ENCODE results near the gene HTR1B. TPM values are rescaled to one million over a fixed set of nuclear protein-coding genes. Genes with fewer than 3 reads are reported as not detected.
A peak's percentile ranks its signal among the peaks of the same experiment; 100 is the strongest.

HTR1B gene
- total and polyA plus RNA-seq, 2 donors (not counting 3 experiments of a cell fraction or from before 2014, with no cell fraction given) = 57.5 to 68.7 TPM

DNA sequence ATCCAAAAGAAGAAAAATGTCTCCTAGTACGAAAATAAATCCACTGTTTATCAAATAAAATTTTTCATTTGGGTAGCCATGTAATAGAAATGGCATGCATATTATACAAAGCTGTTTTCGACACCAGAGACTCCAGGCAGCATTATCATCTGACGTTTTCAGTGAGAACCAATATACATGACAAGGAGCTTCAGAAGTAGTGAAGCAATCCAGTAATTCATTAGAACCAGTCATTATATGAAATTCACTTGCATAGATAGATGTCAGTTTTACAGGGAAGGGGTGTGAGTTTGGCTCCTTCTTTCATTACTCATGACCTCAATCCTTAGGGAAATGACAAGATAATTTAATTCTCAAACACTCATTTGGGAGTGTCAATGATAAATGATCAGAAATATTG, 14.7 kb downstream of the HTR1B start:
- BruUV-seq (replicated peaks) = no TSS peak
- Histone ChIP-seq H3K4me2 (ENCODE audit: insufficient read depth, low read length) (no peak overlapping the region), H2AFZ (ENCODE audit: low read depth, low read length) (peak overlapping the region; percentile 7), H3K9ac (replicated peaks; ENCODE audit: extremely low read depth, insufficient read depth, low read length) (no peak overlapping the region), H3K9me1 (replicated peaks; ENCODE audit: control insufficient read depth, extremely low read depth, insufficient read depth, low read length) (no peaks in the 10 kb centered on the region), H3K36me3 (ENCODE audit: control insufficient read depth in 2 of 2, extremely low read depth in 1 of 2, insufficient read depth in 2 of 2, low read length in 2 of 2) (no peaks in the 10 kb centered on the region), H3K9me3 (replicated peaks; ENCODE audit: control insufficient read depth, insufficient read depth, low read length) (no peaks in the 10 kb centered on the region), H3K4me3 (replicated peaks in 1 of 3; ENCODE audit: insufficient read depth in 1 of 3, low read depth in 1 of 3, low read length in 3 of 3) (no peak overlapping the region), H3K27ac (ENCODE audit: insufficient read depth, low read depth, low read length) (no peak overlapping the region), H4K20me1 (replicated peaks; ENCODE audit: control insufficient read depth, extremely low read depth, insufficient read depth, low read length) (no peaks in the 10 kb centered on the region), H3K4me1 (ENCODE audit: control insufficient read depth, extremely low read depth, insufficient read depth, low read length) (peaks cover 15% of the 10 kb centered on the region), H3K79me2 (ENCODE audit: control insufficient read depth, insufficient read depth, low read length) (no peaks in the 10 kb centered on the region), H3K27me3 (ENCODE audit: control insufficient read depth in 2 of 2, insufficient read depth in 2 of 2, low read length in 2 of 2) (no peaks in the 10 kb centered on the region)
- dilution Hi-C loops (cut with MboI; ENCODE audit: extremely low pct_ligation_motif_present, low sequenced_read_pairs) (no loop called here), intact Hi-C loops (cut with micrococcal nuclease) (loop anchor here (1.0 kb wide), 1 partner anchor 8 kb away; no protein-coding TSS in a partner anchor)
- TF ChIP-seq, protein P1, sequence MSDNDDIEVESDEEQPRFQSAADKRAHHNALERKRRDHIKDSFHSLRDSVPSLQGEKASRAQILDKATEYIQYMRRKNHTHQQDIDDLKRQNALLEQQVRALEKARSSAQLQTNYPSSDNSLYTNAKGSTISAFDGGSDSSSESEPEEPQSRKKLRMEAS (IDR thresholded peaks at IDR 0.05; ENCODE audit: insufficient read depth, insufficient read length) = no peak
- TF ChIP-seq POLR2A (IDR thresholded peaks at IDR 0.05; ENCODE audit: low read depth, low read length) (no peak), MYC (IDR thresholded peaks at IDR 0.05; ENCODE audit: low read depth, low read length) (no peak)
- DNase-seq (ENCODE audit: low read depth, low spot score) (no peak), FAIRE-seq (no peak)
- POLR2A ChIA-PET = no interaction called here
- CTCF ChIA-PET = interaction anchor here (1.6 to 2.3 kb wide), 2 partner anchors 9 to 766 kb away, joined by 5 read pairs; no protein-coding TSS in a partner anchor

DNA sequence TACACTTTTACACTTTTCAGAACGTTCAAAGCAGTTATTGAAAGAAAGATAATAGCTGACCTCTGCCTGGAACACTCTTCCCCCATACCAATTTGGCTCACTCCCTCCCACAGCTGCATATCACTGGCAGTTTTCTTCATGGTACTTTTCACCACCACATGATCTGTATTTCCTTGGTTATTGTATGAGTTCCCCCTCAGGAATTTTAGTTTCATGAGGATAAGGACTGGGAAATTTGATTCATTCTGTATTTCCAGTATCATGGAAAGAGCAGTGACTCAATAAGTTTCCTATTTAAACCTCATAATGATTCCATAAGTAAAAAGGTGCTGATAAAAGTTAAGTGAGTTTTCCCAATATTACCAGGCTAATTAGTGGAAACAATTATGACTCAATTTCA, 16.0 kb downstream of the HTR1B start:
- peak overlapping the region; percentile 30 for H3K27ac ChIP-seq (ENCODE audit: insufficient read depth, low read depth, low read length)
- H2AFZ ChIP-seq (ENCODE audit: low read depth, low read length) = peak overlapping the region; percentile 50
- H3K9me3 ChIP-seq (replicated peaks; ENCODE audit: control insufficient read depth, insufficient read depth, low read length) = no peaks in the 10 kb centered on the region
- H3K79me2 ChIP-seq (ENCODE audit: control insufficient read depth, insufficient read depth, low read length) = no peaks in the 10 kb centered on the region
- no TSS peak for BruUV-seq (replicated peaks)
- H3K9me1 ChIP-seq (replicated peaks; ENCODE audit: control insufficient read depth, extremely low read depth, insufficient read depth, low read length) = no peaks in the 10 kb centered on the region
- ChIA-PET CTCF (interaction anchor here (1.0 to 2.3 kb wide), 2 partner anchors 10 to 154 kb away, joined by 3 to 5 read pairs; no protein-coding TSS in a partner anchor), POLR2A (no interaction called here)
- no peaks in the 10 kb centered on the region for H3K27me3 ChIP-seq (ENCODE audit: control insufficient read depth in 2 of 2, insufficient read depth in 2 of 2, low read length in 2 of 2)
- FAIRE-seq = peak; percentile 55
- DNase-seq (ENCODE audit: low read depth, low spot score) = peak; percentile 78
- H3K4me3 ChIP-seq (replicated peaks in 1 of 3; ENCODE audit: insufficient read depth in 1 of 3, low read depth in 1 of 3, low read length in 3 of 3) = no peak overlapping the region
- peak; percentile 64 for TF ChIP-seq GATA2 (IDR thresholded peaks at IDR 0.05; ENCODE audit: insufficient read depth, insufficient read length, low read depth, low read length)
- TF ChIP-seq POLR2A (IDR thresholded peaks at IDR 0.05; ENCODE audit: low read depth, low read length) = no peak
- TF ChIP-seq FOS (IDR thresholded peaks at IDR 0.05; ENCODE audit: borderline replicate concordance, insufficient read depth, low read length) = peak; percentile 79
- TF ChIP-seq POLR2AphosphoS5 (IDR thresholded peaks at IDR 0.05; ENCODE audit: insufficient read depth, low read depth, low read length) = peak; percentile 23
- TF ChIP-seq, protein P1 (IDR thresholded peaks at IDR 0.05; ENCODE audit: insufficient read depth, insufficient read length) = no peak
- no peak for TF ChIP-seq MYC (IDR thresholded peaks at IDR 0.05; ENCODE audit: low read depth, low read length)
- peak; percentile 41 for TF ChIP-seq JUN (IDR thresholded peaks at IDR 0.05; ENCODE audit: borderline replicate concordance, insufficient read depth, insufficient read length, low read depth)
- H3K36me3 ChIP-seq (ENCODE audit: control insufficient read depth in 2 of 2, extremely low read depth in 1 of 2, insufficient read depth in 2 of 2, low read length in 2 of 2) = no peaks in the 10 kb centered on the region
- dilution Hi-C loops (cut with MboI; ENCODE audit: extremely low pct_ligation_motif_present, low sequenced_read_pairs) = no loop called here
- intact Hi-C loops (cut with micrococcal nuclease) = no loop called here
- peaks cover 15% of the 10 kb centered on the region for H3K4me1 ChIP-seq (ENCODE audit: control insufficient read depth, extremely low read depth, insufficient read depth, low read length)
- H3K9ac ChIP-seq (replicated peaks; ENCODE audit: extremely low read depth, insufficient read depth, low read length) = no peak overlapping the region
- no peaks in the 10 kb centered on the region for H4K20me1 ChIP-seq (replicated peaks; ENCODE audit: control insufficient read depth, extremely low read depth, insufficient read depth, low read length)
- H3K4me2 ChIP-seq (ENCODE audit: insufficient read depth, low read length) = no peak overlapping the region
